GM18868 (cell line): ENCODE results near the gene CHD2.
"Not testable (repeated sequence)": the region's sequence is repeated elsewhere in the genome, so short reads cannot be mapped to it uniquely, and the experiment has no call there.

Experiments
- ATAC-seq: cut with Tn5 transposase; IDR thresholded peaks from one replicate; pipeline ENCODE4 v1.9.1; 2021; ENCODE audit warnings: mild to moderate bottlenecking, moderate library complexity; ENCODE audit not compliant: unreplicated experiment

Gene CHD2

DNA sequence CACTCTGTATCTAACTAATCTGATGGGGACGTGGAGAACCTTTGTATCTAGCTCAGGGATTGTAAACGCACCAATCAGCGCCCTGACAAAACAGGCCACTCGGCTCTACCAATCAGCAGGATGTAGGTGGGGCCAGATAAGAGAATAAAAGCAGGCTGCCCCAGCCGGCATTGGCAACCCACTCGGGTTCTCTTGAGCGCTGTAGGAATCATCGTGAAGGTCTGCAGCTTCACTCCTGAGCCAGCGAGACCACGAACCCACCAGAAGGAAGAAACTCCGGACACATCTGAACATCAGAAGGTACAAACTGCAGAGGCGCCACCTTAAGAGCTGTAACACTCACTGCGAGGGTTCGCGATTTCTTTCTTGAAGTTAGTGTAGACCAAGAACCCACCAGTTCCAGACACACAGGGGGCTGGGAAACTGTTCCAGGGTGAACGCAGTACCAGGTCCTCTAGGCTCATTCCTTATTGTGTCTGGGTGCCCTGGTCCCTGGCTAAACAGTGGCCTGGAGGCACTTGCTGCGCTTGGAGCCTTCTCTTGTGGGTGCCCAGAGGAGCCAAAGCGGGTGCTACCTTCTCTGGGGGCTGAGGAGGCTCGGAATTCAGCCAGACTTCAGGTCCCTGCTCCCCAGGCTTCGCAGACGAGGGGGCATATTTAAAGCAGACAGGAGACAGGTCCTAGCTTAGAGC lies 132.5 kb downstream of the CHD2 start:
- not testable (repeated sequence) for ATAC-seq

GRCh38 chr15:93033434-93034045 lies 133.4 kb downstream of the CHD2 start:
- ATAC-seq = no peak

GRCh38 chr15:93034512-93034911 lies 134.4 kb downstream of the CHD2 start:
- ATAC-seq = no peak

DNA sequence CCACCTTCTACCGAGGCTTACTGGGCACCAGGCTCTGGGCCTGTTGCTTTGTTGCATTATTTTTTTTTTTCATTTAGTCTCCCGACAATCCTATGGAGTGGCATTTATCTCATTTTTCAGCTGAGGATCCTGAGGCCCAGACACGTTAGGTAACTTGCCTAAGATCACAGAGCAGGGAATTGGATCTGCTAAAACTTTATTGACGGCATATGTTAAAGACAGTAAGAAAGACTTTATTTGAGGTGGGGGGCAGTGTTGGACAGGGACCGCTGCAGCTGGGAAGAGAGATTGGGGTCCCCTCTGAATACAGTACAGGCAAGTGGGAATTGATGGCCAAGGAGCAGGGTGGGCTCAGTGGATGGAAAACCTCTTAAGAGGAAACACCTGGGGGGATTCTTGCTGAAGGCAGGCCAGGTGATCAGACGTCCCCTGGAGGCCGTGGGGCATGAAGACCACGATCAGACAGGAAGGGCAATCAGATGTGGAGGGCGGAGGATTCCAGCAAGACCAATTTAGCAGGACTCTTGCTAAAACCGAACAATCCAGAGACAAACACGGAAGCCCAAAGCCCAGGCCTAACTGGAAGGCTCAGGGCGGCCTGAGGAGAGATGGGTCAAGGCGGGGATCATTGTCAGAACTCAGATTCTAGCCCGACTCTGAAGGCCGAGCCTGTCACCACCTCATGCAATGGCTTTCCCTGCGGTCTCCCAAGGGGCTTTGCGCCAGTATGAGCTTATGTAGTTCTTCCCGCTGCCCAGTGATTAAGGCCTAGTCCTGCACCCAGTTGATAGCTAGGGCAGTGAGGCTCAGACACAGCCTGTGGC lies 135.2 kb downstream of the CHD2 start:
- ATAC-seq = no peak

- ATAC-seq = peak; percentile 90
Observed at GRCh38 chr15:93035953-93036810, 136.1 kb downstream of the CHD2 start.

DNA sequence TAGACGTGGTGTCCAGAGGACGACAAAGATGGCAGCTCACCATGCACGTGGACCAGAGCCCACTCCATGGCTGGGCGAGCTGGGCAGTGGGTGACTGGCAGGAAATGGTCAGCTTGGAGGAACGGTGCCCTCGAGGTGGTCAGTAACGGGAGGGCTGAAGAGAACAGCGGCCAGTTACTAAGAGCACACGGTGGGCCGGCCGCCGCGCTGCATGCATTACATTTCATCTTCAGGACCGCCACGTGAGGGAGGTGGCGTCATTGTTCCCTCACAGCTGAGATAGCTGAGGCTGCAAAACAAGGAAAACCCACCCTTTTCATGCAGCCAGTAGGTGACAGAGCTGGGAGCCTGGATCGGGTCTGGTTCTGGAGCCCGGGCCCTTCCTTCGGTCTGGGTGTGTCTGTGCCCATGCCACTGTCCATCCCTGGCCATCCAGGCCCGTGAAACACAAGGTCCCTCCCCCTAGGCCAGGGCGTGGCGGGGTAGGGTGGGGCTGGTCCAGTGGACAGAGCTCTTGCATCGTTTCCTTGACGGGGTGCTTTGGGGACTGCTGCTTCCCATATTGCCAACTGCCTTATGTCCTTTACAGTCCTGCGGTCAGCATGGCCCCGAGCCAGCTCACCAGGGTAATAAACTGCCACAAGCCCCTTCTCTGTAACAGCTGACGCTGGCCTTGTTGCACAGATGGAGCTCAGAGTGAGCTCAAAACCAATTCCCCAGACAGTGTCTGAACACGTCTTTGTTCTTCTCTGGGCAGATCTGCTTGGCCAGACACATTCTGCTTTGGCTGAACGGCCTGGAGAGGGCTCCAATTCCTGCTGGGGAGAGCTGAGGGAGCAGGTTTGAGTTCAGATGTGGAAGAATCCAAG lies 137.1 kb downstream of the CHD2 start:
- ATAC-seq = no peak

GRCh38 chr15:93037820-93038705 lies 137.9 kb downstream of the CHD2 start:
- ATAC-seq = no peak

DNA sequence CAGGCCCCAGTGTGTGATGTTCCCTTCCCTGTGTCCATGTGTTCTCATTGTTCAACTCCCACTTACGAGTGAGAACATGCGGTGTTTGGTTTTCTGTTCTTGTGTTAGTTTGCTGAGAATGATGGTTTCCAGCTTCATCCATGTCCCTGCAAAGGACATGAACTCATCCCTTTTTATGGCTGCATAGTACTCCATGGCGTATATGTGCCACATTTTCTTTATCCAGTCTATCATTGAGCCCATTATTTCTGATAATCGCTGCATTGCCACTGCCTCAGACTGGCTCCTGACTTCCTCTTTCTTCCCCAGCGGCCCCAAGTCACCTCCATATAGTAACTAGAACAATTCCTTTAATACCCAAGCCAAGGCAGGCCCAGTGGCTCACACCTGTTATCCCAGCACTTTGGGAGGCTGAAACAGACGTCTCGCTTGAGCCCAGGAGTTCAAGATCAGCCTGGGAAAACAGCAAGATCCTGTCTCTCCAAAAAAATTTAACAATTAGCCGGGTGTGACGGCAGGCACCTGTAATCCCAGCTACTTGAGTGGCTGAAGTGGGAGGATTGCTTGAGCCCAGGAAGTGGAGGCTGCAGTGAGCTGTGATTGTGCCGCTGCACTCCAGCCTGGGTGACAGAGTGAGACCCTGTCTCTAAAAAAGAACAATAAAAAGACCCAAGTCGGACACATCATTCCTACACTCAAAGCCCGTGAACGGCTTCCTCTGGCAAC lies 139.6 kb downstream of the CHD2 start:
- ATAC-seq = not testable (repeated sequence)

DNA sequence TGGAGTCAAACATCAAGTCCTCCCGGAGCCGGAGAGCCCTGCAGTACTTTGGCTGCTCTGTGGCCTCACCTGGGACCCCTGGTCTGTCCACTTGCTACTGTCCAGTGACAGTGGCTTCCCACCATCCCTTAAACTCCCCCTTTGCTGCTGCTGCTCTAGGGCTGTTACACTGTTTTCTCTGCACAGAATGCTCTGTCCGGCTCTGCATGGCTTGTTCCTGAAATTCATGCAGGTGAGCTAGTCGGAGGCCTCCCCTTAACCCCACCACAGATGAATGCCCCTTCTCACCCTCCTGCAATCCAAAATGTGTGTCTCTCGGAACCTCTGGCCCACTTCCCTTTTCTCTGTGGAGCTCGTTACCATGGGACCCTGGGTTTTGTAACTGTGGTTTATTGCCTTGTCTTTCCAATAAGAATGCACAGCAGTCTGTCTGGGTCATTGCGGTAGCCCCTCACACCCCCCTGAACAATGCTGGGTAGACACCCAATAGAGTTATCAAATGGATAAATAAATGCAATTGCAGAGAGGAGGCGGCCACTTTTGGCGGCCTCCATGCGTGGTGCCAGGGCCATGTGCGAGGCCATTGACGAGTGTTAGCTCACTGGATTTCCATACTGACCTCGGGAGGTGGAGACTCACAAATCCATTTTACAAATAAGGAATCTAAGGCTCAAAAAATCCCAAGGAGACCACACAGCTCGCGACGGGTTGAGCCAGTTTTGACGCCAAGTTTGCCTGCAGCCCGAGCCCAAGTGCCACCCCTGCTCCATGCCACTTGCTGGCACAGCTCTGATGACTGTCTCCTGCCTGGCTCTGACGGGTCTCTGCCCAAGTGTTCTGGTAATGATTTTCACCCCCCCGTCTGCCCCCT lies 140.4 kb downstream of the CHD2 start:
- no peak for ATAC-seq

DNA sequence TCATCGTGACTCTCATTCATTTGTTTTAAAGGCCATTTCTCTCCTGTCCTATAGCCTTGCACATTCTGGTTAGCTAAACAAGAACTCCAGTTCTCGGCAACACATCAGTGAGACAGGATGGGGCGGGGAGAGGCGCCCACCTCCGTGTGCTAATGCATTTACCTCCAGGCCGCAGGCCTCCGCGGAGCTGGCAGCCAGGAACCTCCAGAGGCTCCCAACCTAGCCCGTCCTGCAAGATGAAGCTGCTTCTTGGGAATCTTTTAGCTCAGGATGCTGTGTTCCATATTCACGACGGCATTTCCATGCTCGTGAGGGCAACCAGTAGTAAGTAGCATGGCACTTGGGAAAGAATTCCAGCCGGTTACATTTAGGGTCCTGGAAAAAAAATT lies 141.0 kb downstream of the CHD2 start:
- no peak for ATAC-seq

- ATAC-seq = no peak
Observed at GRCh38 chr15:93042211-93042610, 142.1 kb downstream of the CHD2 start.

GRCh38 chr15:93042691-93043378 lies 142.7 kb downstream of the CHD2 start:
- ATAC-seq = no peak

GRCh38 chr15:93043621-93044300 lies 143.6 kb downstream of the CHD2 start:
- ATAC-seq = no peak

- no peak for ATAC-seq
Observed at GRCh38 chr15:93044301-93045190, 144.4 kb downstream of the CHD2 start.

GRCh38 chr15:93045191-93045785 lies 145.2 kb downstream of the CHD2 start:
- no peak for ATAC-seq
